MM.1S (cell line): ENCODE results near the gene TUBA1B.
"Not testable (repeated sequence)": the region's sequence is repeated elsewhere in the genome, so short reads cannot be mapped to it uniquely, and the experiment has no call there.

Experiments used
- DNase-seq: peaks from one replicate; pipeline ENCODE4 v3.0.0-alpha.2; 2015
- H2AFZ ChIP-seq: fragments of 300-600 bp; sonication (generic); 2 replicates; pipeline ENCODE4 v1.6.0; 2016; ENCODE audit warnings: antibody characterized with exemption, low read length
- H3F3A ChIP-seq: fragments of 300-600 bp; sonication (generic); 2 replicates; pipeline ENCODE4 v1.6.1; 2016; ENCODE audit warnings: mild to moderate bottlenecking, antibody characterized with exemption, low read length, moderate library complexity, mixed read lengths; ENCODE audit not compliant: insufficient read depth
- H3K27ac ChIP-seq: fragments of 300-600 bp; sonication (generic); 2 replicates; pipeline ENCODE4 v1.5.1; 2016; ENCODE audit warnings: mild to moderate bottlenecking, low read length
- H3K27me3 ChIP-seq: fragments of 300-600 bp; sonication (generic); replicated peaks from 2 replicates; pipeline ENCODE4 v1.6.0; 2016; ENCODE audit warnings: low read length; ENCODE audit not compliant: insufficient read depth
- H3K36me3 ChIP-seq: fragments of 300-600 bp; sonication (generic); replicated peaks from 2 replicates; pipeline ENCODE4 v1.6.1; 2016; ENCODE audit warnings: mild to moderate bottlenecking, low read length, mixed read lengths; ENCODE audit not compliant: insufficient read depth
- H3K4me1 ChIP-seq: fragments of 300-600 bp; sonication (generic); 2 replicates; pipeline ENCODE4 v1.6.1; 2016; ENCODE audit warnings: low read length, mixed read lengths
- H3K4me2 ChIP-seq: fragments of 300-600 bp; sonication (generic); 2 replicates; pipeline ENCODE4 v1.6.0; 2016; ENCODE audit warnings: low read depth, low read length
- H3K4me3 ChIP-seq: fragments of 300-600 bp; sonication (generic); 2 replicates; pipeline ENCODE4 v1.5.1; 2016; ENCODE audit warnings: low read length, mixed read lengths
- H3K79me2 ChIP-seq: fragments of 300-600 bp; sonication (generic); 2 replicates; pipeline ENCODE4 v1.6.1; 2016; ENCODE audit warnings: mixed run types, low read length, mixed read lengths
- H3K9ac ChIP-seq: fragments of 300-600 bp; sonication (generic); 2 replicates; pipeline ENCODE4 v1.6.1; 2016; ENCODE audit warnings: low read length, mixed read lengths
- H3K9me2 ChIP-seq: fragments of 300-600 bp; sonication (generic); replicated peaks from 2 replicates; pipeline ENCODE4 v1.6.1; 2016; ENCODE audit warnings: mild to moderate bottlenecking, low read length, mixed read lengths; ENCODE audit not compliant: insufficient read depth
- H3K9me3 ChIP-seq: fragments of 300-600 bp; sonication (generic); replicated peaks from 2 replicates; pipeline ENCODE4 v1.6.1; 2016; ENCODE audit warnings: mild to moderate bottlenecking, low read length, mixed read lengths; ENCODE audit not compliant: insufficient read depth
- H4K20me1 ChIP-seq: fragments of 300-600 bp; sonication (generic); 2 replicates; pipeline ENCODE4 v1.6.1; 2016; ENCODE audit warnings: mild to moderate bottlenecking, low read length, moderate library complexity, mixed read lengths; ENCODE audit not compliant: insufficient read depth
- CTCF ChIP-seq: fragments of 300-600 bp; sonication (generic); IDR thresholded peaks from 2 replicates; pipeline ENCODE4 v1.5.1; 2016; ENCODE audit warnings: antibody characterized with exemption, low read length, mixed read lengths
- EZH2 ChIP-seq: fragments of 300-600 bp; sonication (generic); optimal IDR thresholded peaks from 2 replicates; pipeline ENCODE3; 2017; ENCODE audit warnings: low read depth, mild to moderate bottlenecking, antibody characterized with exemption, low read length, mixed read lengths
- EZH2phosphoT487 ChIP-seq: fragments of 300-600 bp; sonication (generic); IDR thresholded peaks from 2 replicates; pipeline ENCODE4 v1.6.1; 2018; ENCODE audit warnings: antibody characterized with exemption, low read length

The TUBA1B gene

GRCh38 chr12:49165114-49165513, 33.9 kb upstream of the TUBA1B start:
- Histone ChIP-seq H3K4me1 (no peaks in the 10 kb centered on the region), H3F3A (no peaks in the 10 kb centered on the region), H3K4me3 (no peak overlapping the region), H3K4me2 (no peak overlapping the region), H3K9me3 (no peaks in the 10 kb centered on the region), H3K27ac (no peak overlapping the region), H3K9me2 (no peaks in the 10 kb centered on the region), H3K36me3 (no peaks in the 10 kb centered on the region), H3K79me2 (no peaks in the 10 kb centered on the region), H3K9ac (no peak overlapping the region), H4K20me1 (no peaks in the 10 kb centered on the region), H3K27me3 (no peaks in the 10 kb centered on the region), H2AFZ (no peak overlapping the region)
- no peak for TF ChIP-seq EZH2phosphoT487
- no peak for TF ChIP-seq CTCF
- TF ChIP-seq EZH2 = no peak
- no peak for DNase-seq

DNA sequence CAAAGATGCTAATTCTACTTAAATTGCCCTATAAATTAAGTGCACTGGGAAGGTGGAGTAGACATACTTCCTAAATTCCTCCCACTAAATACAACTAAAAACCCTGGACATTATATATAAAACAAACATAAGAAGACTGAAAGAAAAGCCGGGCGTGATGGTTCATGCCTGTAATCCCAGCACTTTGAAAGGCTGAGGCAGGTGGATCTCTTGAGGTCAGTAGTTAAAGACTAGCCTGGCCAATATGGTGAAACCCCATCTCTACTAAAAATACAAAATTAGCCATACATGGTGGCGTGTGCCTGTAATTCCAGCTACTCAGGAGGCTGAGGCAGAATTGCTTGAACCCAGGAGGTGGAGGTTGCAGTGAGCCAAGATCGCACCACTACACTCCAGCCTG, 30.7 kb upstream of the TUBA1B start:
- not testable (repeated sequence) for H3K4me3 ChIP-seq, H3K36me3 ChIP-seq, H3K9me3 ChIP-seq, H4K20me1 ChIP-seq, H3F3A ChIP-seq, DNase-seq, H3K9ac ChIP-seq, H3K27ac ChIP-seq, H3K27me3 ChIP-seq, H3K9me2 ChIP-seq, H3K4me2 ChIP-seq, H3K4me1 ChIP-seq, H3K79me2 ChIP-seq, H2AFZ ChIP-seq

DNA sequence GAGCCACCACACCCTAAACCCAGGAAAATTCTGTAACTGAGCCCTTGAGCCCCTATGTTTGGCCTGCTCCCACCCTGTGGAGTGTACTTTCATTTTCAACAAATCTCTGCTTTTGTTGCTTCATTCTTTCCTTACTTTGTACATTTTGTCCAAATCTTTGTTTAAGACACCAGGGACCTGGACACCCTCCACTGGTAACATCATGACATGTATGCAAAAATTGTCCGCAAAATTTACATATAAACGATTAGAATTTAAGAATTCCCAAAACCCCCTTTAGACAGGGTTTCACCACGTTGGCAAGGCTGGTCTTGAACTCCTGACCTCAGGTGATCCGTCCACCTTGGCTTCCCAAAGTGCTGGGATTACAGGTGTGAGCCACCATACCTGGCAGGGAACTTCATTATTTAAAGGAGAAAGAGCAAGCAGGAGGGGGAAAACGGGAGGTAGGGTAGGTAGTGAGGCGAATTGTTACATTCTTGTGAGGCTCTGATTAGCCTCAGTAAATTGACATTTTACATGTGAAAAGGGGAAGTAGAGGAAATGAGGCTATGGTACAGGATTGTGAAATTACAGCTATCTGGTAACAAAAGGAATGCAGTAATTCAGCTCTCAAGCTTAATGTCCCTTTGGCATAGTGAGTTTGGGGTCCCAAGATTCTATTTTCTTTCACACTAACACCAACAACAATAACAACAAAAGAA, 30.0 kb upstream of the TUBA1B start:
- Histone ChIP-seq H3K4me2 (no peak overlapping the region), H3K27me3 (no peaks in the 10 kb centered on the region), H3F3A (no peaks in the 10 kb centered on the region), H3K4me3 (no peak overlapping the region), H4K20me1 (no peaks in the 10 kb centered on the region), H3K4me1 (no peaks in the 10 kb centered on the region), H3K9ac (no peak overlapping the region), H3K9me2 (no peaks in the 10 kb centered on the region), H3K36me3 (no peaks in the 10 kb centered on the region), H3K9me3 (no peaks in the 10 kb centered on the region), H3K79me2 (no peaks in the 10 kb centered on the region), H3K27ac (no peak overlapping the region), H2AFZ (no peak overlapping the region)
- no peak for TF ChIP-seq EZH2phosphoT487
- TF ChIP-seq CTCF = no peak
- TF ChIP-seq EZH2 = no peak
- no peak for DNase-seq

DNA sequence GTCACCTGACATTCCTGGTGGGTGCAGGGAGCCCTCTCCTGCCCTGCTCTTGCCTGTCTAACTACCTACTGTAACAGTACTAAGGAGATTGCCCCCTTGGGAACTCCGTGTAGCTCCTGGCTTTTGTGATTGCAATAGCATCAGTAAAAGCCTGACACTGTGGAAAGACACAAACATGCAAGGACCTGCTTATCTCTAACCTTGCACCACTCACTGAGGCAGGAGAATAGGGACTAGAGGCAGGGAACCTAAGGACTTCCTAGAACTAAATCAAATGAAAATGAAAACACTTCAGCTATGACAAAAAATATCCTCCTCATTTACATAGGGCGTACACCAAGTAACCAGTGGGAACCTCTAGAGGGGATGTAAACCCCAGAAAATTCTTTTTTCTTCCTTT, 29.2 kb upstream of the TUBA1B start:
- H3K4me3 ChIP-seq = no peak overlapping the region
- H3K9me3 ChIP-seq = no peaks in the 10 kb centered on the region
- H3K4me2 ChIP-seq = no peak overlapping the region
- no peaks in the 10 kb centered on the region for H3K36me3 ChIP-seq
- H3F3A ChIP-seq = no peaks in the 10 kb centered on the region
- H3K9ac ChIP-seq = no peak overlapping the region
- H2AFZ ChIP-seq = no peak overlapping the region
- H3K79me2 ChIP-seq = no peaks in the 10 kb centered on the region
- H3K27ac ChIP-seq = no peak overlapping the region
- no peaks in the 10 kb centered on the region for H3K27me3 ChIP-seq
- no peak for TF ChIP-seq EZH2phosphoT487
- TF ChIP-seq EZH2 = no peak
- no peak for TF ChIP-seq CTCF
- DNase-seq = no peak
- H3K9me2 ChIP-seq = no peaks in the 10 kb centered on the region
- no peaks in the 10 kb centered on the region for H3K4me1 ChIP-seq
- H4K20me1 ChIP-seq = no peaks in the 10 kb centered on the region
